ENCODE measurements around the gene DCC.

The DCC gene

DNA sequence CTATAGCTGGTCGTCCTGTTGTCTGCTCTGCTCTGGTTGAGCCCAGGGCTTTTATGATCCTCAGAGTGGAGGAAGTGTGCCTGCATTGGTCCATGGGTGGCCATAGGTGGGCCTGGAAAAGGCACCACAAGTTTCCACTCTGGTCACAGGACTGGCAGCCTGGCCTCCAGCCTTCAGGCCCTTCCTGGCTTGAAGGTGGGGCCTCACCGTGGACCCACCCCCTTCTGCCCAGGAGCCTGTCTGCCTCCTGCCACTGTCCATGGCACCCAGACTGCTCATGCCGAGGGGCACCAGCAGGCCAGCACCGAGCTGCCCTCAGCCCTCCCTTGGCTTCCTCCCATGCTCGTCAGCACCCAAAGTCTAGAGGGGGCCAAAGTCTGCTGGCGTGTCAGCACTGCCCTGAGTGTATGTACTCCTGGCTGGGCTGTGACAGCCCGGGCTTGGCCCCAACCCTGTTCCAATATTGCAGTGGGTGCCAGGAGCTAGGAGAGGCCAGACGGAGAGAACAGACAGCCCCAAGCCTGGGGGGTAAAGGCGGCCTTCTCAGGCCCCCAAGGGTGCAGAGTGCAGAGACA lies 529.4 kb downstream of the DCC start:
- no peak for TF ChIP-seq CTCF (IDR thresholded peaks at IDR 0.05; ENCODE audit: low read depth, low read length)
- no peak for DNase-seq (ENCODE audit: low read depth, low spot score)
- no peak overlapping the region for H3K4me3 ChIP-seq (ENCODE audit: low read depth, low read length)
- in situ Hi-C loops (cut with HindIII; ENCODE audit: low sequenced_read_pairs) = no loop called here

GRCh38 chr18:52869942-52870907 lies 530.2 kb downstream of the DCC start:
- no peak for TF ChIP-seq CTCF (IDR thresholded peaks at IDR 0.05; ENCODE audit: low read depth, low read length)
- DNase-seq (ENCODE audit: low read depth, low spot score) = no peak
- H3K4me3 ChIP-seq (ENCODE audit: low read depth, low read length) = no peak overlapping the region
- in situ Hi-C loops (cut with HindIII; ENCODE audit: low sequenced_read_pairs) = no loop called here

- DNase-seq (ENCODE audit: low read depth, low spot score) = no peak
- H3K4me3 ChIP-seq (ENCODE audit: low read depth, low read length) = no peak overlapping the region
- TF ChIP-seq CTCF (IDR thresholded peaks at IDR 0.05; ENCODE audit: low read depth, low read length) = no peak
- in situ Hi-C loops (cut with HindIII; ENCODE audit: low sequenced_read_pairs) = no loop called here
Measured at GRCh38 chr18:52874774-52875173, 534.8 kb downstream of the DCC start.

DNA sequence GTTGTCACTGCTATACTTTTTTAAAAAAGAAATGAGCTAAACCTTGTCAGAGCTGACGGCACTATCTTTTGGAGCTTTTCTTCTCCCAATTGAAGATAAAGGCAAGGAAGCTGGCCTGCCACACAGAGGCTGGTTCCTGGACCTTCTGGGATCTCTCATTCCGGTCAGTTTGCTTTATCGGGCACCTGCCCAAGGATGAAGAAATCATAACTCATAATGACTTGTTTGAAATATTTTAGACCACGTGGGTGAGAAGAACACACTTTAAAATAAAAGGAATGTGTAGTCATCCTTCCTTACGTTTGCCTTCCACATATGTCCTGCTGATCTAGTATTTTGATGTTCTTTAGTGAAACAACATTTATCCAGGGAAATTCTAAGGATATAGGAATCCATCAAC lies 535.7 kb downstream of the DCC start:
- no peak for TF ChIP-seq CTCF (IDR thresholded peaks at IDR 0.05; ENCODE audit: low read depth, low read length)
- no peak for DNase-seq (ENCODE audit: low read depth, low spot score)
- no peak overlapping the region for H3K4me3 ChIP-seq (ENCODE audit: low read depth, low read length)
- in situ Hi-C loops (cut with HindIII; ENCODE audit: low sequenced_read_pairs) = no loop called here

DNA sequence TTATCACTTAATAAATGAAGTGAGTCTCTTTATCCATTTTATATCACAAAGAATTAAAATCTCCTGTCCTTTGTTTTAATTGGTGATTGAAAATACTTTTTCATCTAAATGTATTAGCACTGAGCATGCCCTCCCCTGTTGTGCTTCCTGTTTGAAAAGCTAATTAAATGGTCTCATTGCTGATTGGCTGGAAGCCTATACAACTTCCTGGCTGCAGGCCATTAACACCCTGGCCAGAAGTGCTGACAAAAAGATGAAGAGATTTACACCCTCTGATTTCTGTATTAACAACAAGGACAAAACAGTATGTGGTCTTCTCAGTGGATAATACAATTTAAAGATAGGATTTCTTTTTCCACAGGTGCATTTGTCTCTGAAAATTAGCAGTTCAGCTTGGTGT lies 548.0 kb downstream of the DCC start:
- DNase-seq (ENCODE audit: low read depth, low spot score) = no peak
- in situ Hi-C loops (cut with HindIII; ENCODE audit: low sequenced_read_pairs) = no loop called here
- no peak for TF ChIP-seq CTCF (IDR thresholded peaks at IDR 0.05; ENCODE audit: low read depth, low read length)
- H3K4me3 ChIP-seq (ENCODE audit: low read depth, low read length) = no peak overlapping the region

- H3K4me3 ChIP-seq (ENCODE audit: low read depth, low read length) = no peak overlapping the region
- in situ Hi-C loops (cut with HindIII; ENCODE audit: low sequenced_read_pairs) = no loop called here
- no peak for TF ChIP-seq CTCF (IDR thresholded peaks at IDR 0.05; ENCODE audit: low read depth, low read length)
- no peak for DNase-seq (ENCODE audit: low read depth, low spot score)
Measured at GRCh38 chr18:52894801-52895200, 554.8 kb downstream of the DCC start.
